T-helper 2 cell (primary cell): ENCODE measurements around the gene QRICH2.
"Not testable (repeated sequence)": the region's sequence is repeated elsewhere in the genome, so short reads cannot be mapped to it uniquely, and the experiment has no call there.

Experiments used
- DNase-seq, 5 experiments: peaks; one replicate each; pipeline versions ENCODE4 v3.0.0 to v3.0.0-alpha.2; 2012 to 2022

QRICH2 gene

GRCh38 chr17:76326306-76326705, 18.2 kb upstream of the QRICH2 start:
- DNase-seq, result no peak

- no peak for DNase-seq
Measured at GRCh38 chr17:76318586-76318985, 10.5 kb upstream of the QRICH2 start.

- no peak for DNase-seq
Measured at GRCh38 chr17:76317535-76317934, 9.5 kb upstream of the QRICH2 start.

- DNase-seq, result peak in 1 of 5 experiments; percentile 33
Measured at GRCh38 chr17:76314392-76315227, 6.5 kb upstream of the QRICH2 start.

- no peak for DNase-seq
Measured at GRCh38 chr17:76312735-76313134, 4.7 kb upstream of the QRICH2 start.

GRCh38 chr17:76309461-76309860, 1.4 kb upstream of the QRICH2 start:
- no peak for DNase-seq

GRCh38 chr17:76307299-76307965, 644 bp downstream of the QRICH2 start:
- no peak for DNase-seq

GRCh38 chr17:76305135-76305454, 3.0 kb downstream of the QRICH2 start:
- DNase-seq, result not testable (repeated sequence)

- no peak for DNase-seq
Measured at GRCh38 chr17:76304226-76305134, 3.6 kb downstream of the QRICH2 start.

GRCh38 chr17:76297436-76297835, 10.6 kb downstream of the QRICH2 start:
- DNase-seq, result no peak

GRCh38 chr17:76296889-76297288, 11.2 kb downstream of the QRICH2 start:
- no peak for DNase-seq

- no peak for DNase-seq
Measured at GRCh38 chr17:76296186-76296585, 11.9 kb downstream of the QRICH2 start.

GRCh38 chr17:76293106-76293505, 15.0 kb downstream of the QRICH2 start:
- DNase-seq, result no peak

- no peak for DNase-seq
Measured at GRCh38 chr17:76292567-76292966, 15.5 kb downstream of the QRICH2 start.

- no peak for DNase-seq
Measured at GRCh38 chr17:76281573-76282371, 26.3 kb downstream of the QRICH2 start.

GRCh38 chr17:76280650-76281049, 27.4 kb downstream of the QRICH2 start:
- no peak for DNase-seq

GRCh38 chr17:76279742-76280287, 28.3 kb downstream of the QRICH2 start:
- no peak for DNase-seq

GRCh38 chr17:76278952-76279741, 28.9 kb downstream of the QRICH2 start:
- DNase-seq, result peak; percentile 68 to 81 (median 74)

GRCh38 chr17:76278268-76278908, 29.7 kb downstream of the QRICH2 start:
- DNase-seq, result no peak
